Kidney epithelial cell (primary cell): ENCODE results near the gene LDB3. TPM values are rescaled to one million over a fixed set of nuclear protein-coding genes. Genes with fewer than 3 reads are reported as not detected.

ENCODE experiments used
- DNase-seq: peaks from one replicate; pipeline ENCODE4 v3.0.0-alpha.2; 2010; ENCODE audit warnings: low read depth
- H3K27me3 ChIP-seq: 2 replicates; pipeline ENCODE4 v1.6.0; 2011; ENCODE audit warnings: low read length; ENCODE audit not compliant: control insufficient read depth, insufficient read depth
- H3K36me3 ChIP-seq: 2 replicates; pipeline ENCODE4 v1.5.1; 2011; ENCODE audit warnings: low read length; ENCODE audit not compliant: control insufficient read depth, insufficient read depth
- H3K4me3 ChIP-seq: 2 replicates; pipeline ENCODE4 v1.5.1; 2011; ENCODE audit warnings: low read depth, mild to moderate bottlenecking, control low read depth, low read length
- total RNA-seq: library from RNA; depleted of rRNA; stranded (reverse); fragments of >200 nt; gene quantifications from 2 replicates; pipeline ENCODE4 v1.2.3, GENCODE V29; 2015
- TF ChIP-seq, protein P1 (sequence below): IDR thresholded peaks from 2 replicates; pipeline ENCODE4 v1.5.1; 2011; ENCODE audit warnings: mild to moderate bottlenecking, moderate library complexity, low read length, control low read depth, inconsistent platforms; ENCODE audit not compliant: insufficient read depth, poor library complexity, severe bottlenecking

Gene LDB3
- total RNA-seq, 1 donor from 2014 or later: 0.17 TPM

DNA sequence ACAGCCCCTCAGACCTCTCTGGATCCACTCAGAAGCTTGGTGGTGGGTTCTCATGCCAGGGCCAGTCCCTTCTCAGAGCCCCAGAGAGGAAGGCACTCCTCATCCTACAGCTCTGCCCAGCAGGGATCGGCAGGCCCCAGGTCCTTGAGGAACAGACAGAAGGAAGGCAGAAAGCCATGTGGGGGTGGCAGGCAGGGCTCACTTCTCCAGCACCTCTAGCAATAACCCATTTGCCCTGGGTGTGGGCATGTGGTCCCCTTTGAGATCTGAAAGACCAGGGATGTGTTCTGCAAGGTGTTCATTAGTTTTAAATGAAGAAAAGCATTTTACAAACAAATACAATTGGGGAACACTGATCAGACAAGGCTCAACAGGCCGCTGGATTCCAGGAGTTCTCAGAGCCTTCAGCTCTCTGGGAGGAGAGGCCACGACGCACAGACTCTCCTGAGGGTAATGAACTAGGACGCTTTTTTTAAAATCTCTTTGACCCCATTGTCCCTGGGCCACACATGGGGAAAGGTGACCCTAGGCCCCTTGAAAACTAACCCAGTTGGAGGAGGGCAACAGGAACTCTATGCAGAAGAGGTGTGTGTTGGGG lies 40.6 kb downstream of the LDB3 start:
- Histone ChIP-seq H3K4me3 (no peak overlapping the region), H3K27me3 (no peaks in the 10 kb centered on the region), H3K36me3 (no peaks in the 10 kb centered on the region)
- DNase-seq: no peak
- TF ChIP-seq, protein P1, sequence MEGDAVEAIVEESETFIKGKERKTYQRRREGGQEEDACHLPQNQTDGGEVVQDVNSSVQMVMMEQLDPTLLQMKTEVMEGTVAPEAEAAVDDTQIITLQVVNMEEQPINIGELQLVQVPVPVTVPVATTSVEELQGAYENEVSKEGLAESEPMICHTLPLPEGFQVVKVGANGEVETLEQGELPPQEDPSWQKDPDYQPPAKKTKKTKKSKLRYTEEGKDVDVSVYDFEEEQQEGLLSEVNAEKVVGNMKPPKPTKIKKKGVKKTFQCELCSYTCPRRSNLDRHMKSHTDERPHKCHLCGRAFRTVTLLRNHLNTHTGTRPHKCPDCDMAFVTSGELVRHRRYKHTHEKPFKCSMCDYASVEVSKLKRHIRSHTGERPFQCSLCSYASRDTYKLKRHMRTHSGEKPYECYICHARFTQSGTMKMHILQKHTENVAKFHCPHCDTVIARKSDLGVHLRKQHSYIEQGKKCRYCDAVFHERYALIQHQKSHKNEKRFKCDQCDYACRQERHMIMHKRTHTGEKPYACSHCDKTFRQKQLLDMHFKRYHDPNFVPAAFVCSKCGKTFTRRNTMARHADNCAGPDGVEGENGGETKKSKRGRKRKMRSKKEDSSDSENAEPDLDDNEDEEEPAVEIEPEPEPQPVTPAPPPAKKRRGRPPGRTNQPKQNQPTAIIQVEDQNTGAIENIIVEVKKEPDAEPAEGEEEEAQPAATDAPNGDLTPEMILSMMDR: no peak

DNA sequence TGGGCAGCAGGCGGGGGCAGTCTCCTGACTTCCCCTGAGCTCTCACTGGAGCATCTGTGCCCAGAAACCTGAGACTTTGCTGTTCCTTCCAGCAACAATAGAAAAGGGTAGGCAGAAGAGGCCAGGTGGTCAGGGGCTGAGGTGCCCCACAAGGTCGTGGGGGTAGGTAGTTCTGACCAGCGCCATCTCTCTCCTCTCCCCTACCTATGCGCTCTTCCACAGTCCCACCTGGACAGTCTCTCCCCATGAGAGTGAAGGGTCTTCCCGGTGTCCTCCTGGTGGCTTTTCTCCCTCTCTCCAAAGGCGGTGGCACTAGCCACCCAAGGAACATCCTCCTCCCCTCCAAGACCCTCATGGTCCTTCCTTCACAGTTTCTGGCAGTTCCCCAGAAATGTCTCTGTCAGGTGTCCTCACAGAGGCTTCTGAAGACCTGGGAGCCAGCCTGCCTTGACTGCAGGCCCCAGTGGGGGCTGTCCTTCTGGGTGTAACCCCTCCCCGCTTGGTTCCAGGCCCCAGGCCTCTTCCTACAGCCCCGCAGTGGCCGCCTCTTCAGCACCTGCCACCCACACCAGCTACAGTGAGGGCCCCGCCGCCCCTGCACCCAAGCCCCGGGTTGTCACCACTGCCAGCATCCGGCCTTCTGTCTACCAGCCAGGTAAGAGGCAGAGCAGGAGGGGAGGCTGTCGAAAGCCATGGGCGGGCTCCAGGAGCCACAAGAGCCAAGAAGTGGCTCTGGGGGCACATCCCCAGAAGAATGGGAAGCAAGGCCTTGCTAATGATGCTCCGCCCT lies 41.3 kb downstream of the LDB3 start:
- TF ChIP-seq, protein P1: no peak
- Histone ChIP-seq H3K27me3 (no peaks in the 10 kb centered on the region), H3K36me3 (no peaks in the 10 kb centered on the region), H3K4me3 (no peak overlapping the region)
- no peak for DNase-seq

DNA sequence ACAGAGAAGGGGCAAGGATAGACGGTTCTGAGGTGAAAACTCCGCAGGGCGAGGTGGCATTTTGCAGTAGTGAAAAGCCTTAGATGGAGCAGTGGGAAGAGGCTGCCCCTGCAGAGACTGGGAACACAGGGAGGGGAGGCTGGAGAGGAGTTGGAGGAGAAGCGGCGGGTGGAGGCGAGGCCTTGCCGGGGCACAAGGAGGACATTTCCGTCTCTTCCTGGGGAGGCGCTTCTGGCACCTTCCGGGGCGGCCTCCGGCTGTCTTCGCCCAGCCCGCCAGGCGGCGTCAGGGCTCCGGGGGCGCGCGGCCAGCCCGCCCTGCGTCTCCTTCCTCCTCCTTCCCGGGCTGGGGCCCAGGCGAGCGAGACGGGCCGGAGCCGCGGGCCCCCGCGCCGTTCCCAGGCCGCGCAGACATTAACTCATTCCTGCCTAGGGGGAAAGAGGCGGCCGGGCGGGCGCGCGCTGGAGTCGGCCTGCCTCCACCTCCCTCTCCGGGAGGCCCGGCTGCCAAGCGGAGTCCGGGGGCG lies 42.7 kb downstream of the LDB3 start:
- Histone ChIP-seq H3K36me3 (no peaks in the 10 kb centered on the region), H3K4me3 (peak overlapping the region; percentile 53), H3K27me3 (no peaks in the 10 kb centered on the region)
- TF ChIP-seq, protein P1: peak; percentile 44
- peak; percentile 25 for DNase-seq

DNA sequence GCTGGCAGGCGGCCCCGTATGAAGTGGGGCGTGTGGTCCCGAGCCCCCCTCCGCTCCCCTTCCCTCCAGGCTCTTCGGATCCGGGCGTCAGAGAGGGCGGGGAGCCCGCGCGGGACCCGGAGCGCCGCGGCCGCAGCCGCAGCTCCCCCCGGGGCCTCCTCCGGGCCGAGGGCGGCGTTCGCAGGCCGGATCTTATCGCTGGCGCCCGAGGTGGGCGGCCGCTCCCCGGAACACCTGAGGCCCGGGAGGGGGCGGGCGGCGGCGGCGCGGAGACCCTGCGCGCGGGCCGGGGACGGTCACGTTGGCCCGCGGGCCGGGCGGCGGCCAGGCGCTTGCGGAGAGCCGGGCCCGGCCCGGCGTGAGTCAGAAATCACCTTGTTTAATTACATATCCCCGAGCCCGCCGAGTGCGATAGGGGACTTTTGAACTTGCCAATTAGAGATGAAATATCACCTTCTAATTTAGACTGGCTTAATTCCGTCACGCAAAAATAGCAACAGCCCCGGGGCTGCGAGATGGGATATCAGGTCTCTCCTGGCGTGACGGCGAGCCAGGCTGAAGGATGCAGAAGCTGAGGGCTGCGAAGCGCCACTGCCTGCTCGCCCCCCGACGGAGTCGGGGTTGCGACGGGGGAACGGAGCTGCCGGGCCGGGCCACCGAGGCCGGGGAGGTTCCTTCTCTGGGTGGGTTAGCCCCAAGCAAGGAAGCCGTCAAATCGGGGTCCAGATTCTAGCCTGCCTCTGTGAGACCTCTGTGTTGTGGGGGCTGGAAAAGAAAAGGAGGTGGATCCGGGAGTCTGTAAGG lies 43.4 kb downstream of the LDB3 start:
- Histone ChIP-seq H3K4me3 (peak overlapping the region; percentile 53), H3K27me3 (no peaks in the 10 kb centered on the region), H3K36me3 (no peaks in the 10 kb centered on the region)
- DNase-seq: no peak
- TF ChIP-seq, protein P1: no peak

DNA sequence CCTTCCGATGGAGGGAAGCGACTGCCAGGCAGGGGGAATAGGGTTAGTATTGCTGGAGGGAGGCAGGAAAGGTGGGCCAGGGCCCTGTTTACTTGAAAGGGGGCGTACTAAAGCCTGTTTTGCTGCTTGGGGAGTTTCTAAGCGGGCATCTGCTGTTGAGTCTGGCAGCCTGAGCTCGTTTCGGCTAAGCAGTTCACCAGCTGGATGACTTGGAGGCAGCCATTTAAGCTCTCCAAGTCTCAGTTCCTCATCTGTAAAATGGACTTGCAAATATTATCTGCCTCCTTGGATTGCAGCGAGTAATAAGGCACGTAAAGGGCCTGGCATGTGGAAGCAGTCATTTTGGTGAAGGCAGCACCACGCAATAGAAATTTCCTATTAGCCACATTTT lies 44.0 kb downstream of the LDB3 start:
- TF ChIP-seq, protein P1: no peak
- Histone ChIP-seq H3K4me3 (peak overlapping the region; percentile 53), H3K36me3 (no peaks in the 10 kb centered on the region), H3K27me3 (no peaks in the 10 kb centered on the region)
- no peak for DNase-seq
